ENCODE measurements around the gene FAF1.

FAF1 gene

GRCh38 chr1:50995651-50996050 lies 35.6 kb upstream of the FAF1 start:
- no peak overlapping the region for H2BK120ac ChIP-seq (ENCODE audit: insufficient read depth, low read length, poor library complexity)
- H3K9me3 ChIP-seq (ENCODE audit: insufficient read depth, low read depth, low read length): no peaks in the 10 kb centered on the region
- no peak overlapping the region for H4K12ac ChIP-seq (ENCODE audit: low read depth, low read length)
- H4K91ac ChIP-seq (ENCODE audit: low read depth, low read length): no peak overlapping the region
- no peaks in the 10 kb centered on the region for H3K36me3 ChIP-seq (ENCODE audit: control insufficient read depth in 1 of 2, insufficient read depth in 2 of 2, low read length in 2 of 2)
- H3K4me3 ChIP-seq (ENCODE audit: low read depth, low read length): no peak overlapping the region
- H2BK5ac ChIP-seq (ENCODE audit: low read depth, low read length, poor library complexity): no peak overlapping the region
- no peak overlapping the region for H3K27ac ChIP-seq (ENCODE audit: low read depth, low read length)
- no peak overlapping the region for H3K23ac ChIP-seq (ENCODE audit: low read length)
- H3K4me2 ChIP-seq (ENCODE audit: low read length): no peak overlapping the region
- no peak overlapping the region for H3K14ac ChIP-seq (ENCODE audit: low read length)
- WGBS (ENCODE audit: extremely low coverage, insufficient coverage, insufficient read length): no CpG with 5 or more reads among the region's 1 CpG
- H2AK5ac ChIP-seq (ENCODE audit: low read length): no peak overlapping the region
- no peaks in the 10 kb centered on the region for H3K79me1 ChIP-seq (ENCODE audit: low read length)
- no peak overlapping the region for H4K8ac ChIP-seq (ENCODE audit: low read depth, low read length)
- no peak overlapping the region for H2BK12ac ChIP-seq (ENCODE audit: low read length)
- H2AFZ ChIP-seq (ENCODE audit: insufficient read depth, low read length, poor library complexity): no peak overlapping the region
- DNase-seq: no peak
- no peak overlapping the region for H3K4ac ChIP-seq (ENCODE audit: low read depth, low read length)
- no peak overlapping the region for H3K9ac ChIP-seq (ENCODE audit: low read length)
- no peak overlapping the region for H3K18ac ChIP-seq (ENCODE audit: low read length)
- H3K4me1 ChIP-seq (ENCODE audit: control insufficient read depth in 1 of 2, insufficient read depth in 2 of 2, low read length in 2 of 2): no peaks in the 10 kb centered on the region
- no peaks in the 10 kb centered on the region for H3K79me2 ChIP-seq (ENCODE audit: control insufficient read depth, insufficient read depth, low read length, poor library complexity)
- H3K27me3 ChIP-seq (ENCODE audit: insufficient read depth, low read length): no peaks in the 10 kb centered on the region

- H3K27me3 ChIP-seq (ENCODE audit: insufficient read depth, low read length): no peaks in the 10 kb centered on the region
- no CpG with 5 or more reads among the region's 4 CpGs for WGBS (ENCODE audit: extremely low coverage, insufficient coverage, insufficient read length)
- no peak overlapping the region for H2AK5ac ChIP-seq (ENCODE audit: low read length)
- H3K9ac ChIP-seq (ENCODE audit: low read length): no peak overlapping the region
- no peak overlapping the region for H3K23ac ChIP-seq (ENCODE audit: low read length)
- no peak overlapping the region for H3K27ac ChIP-seq (ENCODE audit: low read depth, low read length)
- no peaks in the 10 kb centered on the region for H3K79me1 ChIP-seq (ENCODE audit: low read length)
- DNase-seq: no peak
- H3K9me3 ChIP-seq (ENCODE audit: insufficient read depth, low read depth, low read length): no peaks in the 10 kb centered on the region
- H2BK120ac ChIP-seq (ENCODE audit: insufficient read depth, low read length, poor library complexity): no peak overlapping the region
- H4K12ac ChIP-seq (ENCODE audit: low read depth, low read length): no peak overlapping the region
- no peak overlapping the region for H3K14ac ChIP-seq (ENCODE audit: low read length)
- H2AFZ ChIP-seq (ENCODE audit: insufficient read depth, low read length, poor library complexity): no peak overlapping the region
- no peak overlapping the region for H3K4me2 ChIP-seq (ENCODE audit: low read length)
- no peak overlapping the region for H2BK5ac ChIP-seq (ENCODE audit: low read depth, low read length, poor library complexity)
- H3K4me3 ChIP-seq (ENCODE audit: low read depth, low read length): no peak overlapping the region
- H3K18ac ChIP-seq (ENCODE audit: low read length): no peak overlapping the region
- no peaks in the 10 kb centered on the region for H3K4me1 ChIP-seq (ENCODE audit: control insufficient read depth in 1 of 2, insufficient read depth in 2 of 2, low read length in 2 of 2)
- H2BK12ac ChIP-seq (ENCODE audit: low read length): no peak overlapping the region
- no peaks in the 10 kb centered on the region for H3K79me2 ChIP-seq (ENCODE audit: control insufficient read depth, insufficient read depth, low read length, poor library complexity)
- no peaks in the 10 kb centered on the region for H3K36me3 ChIP-seq (ENCODE audit: control insufficient read depth in 1 of 2, insufficient read depth in 2 of 2, low read length in 2 of 2)
- no peak overlapping the region for H4K91ac ChIP-seq (ENCODE audit: low read depth, low read length)
- no peak overlapping the region for H4K8ac ChIP-seq (ENCODE audit: low read depth, low read length)
- no peak overlapping the region for H3K4ac ChIP-seq (ENCODE audit: low read depth, low read length)
These were observed 34.9 kb upstream of the FAF1 start for GRCh38 chr1:50994997-50995396.

GRCh38 chr1:50993645-50994044 lies 33.6 kb upstream of the FAF1 start:
- no peak overlapping the region for H3K14ac ChIP-seq (ENCODE audit: low read length)

GRCh38 chr1:50992532-50993318 lies 32.7 kb upstream of the FAF1 start:
- no peak overlapping the region for H3K4ac ChIP-seq (ENCODE audit: low read depth, low read length)
- DNase-seq: no peak
- no peak overlapping the region for H3K9ac ChIP-seq (ENCODE audit: low read length)
- H3K27me3 ChIP-seq (ENCODE audit: insufficient read depth, low read length): no peaks in the 10 kb centered on the region
- H4K12ac ChIP-seq (ENCODE audit: low read depth, low read length): no peak overlapping the region
- no peak overlapping the region for H3K23ac ChIP-seq (ENCODE audit: low read length)
- no peak overlapping the region for H2AFZ ChIP-seq (ENCODE audit: insufficient read depth, low read length, poor library complexity)
- no peak overlapping the region for H2AK5ac ChIP-seq (ENCODE audit: low read length)
- H2BK5ac ChIP-seq (ENCODE audit: low read depth, low read length, poor library complexity): no peak overlapping the region
- no peaks in the 10 kb centered on the region for H3K9me3 ChIP-seq (ENCODE audit: insufficient read depth, low read depth, low read length)
- no peaks in the 10 kb centered on the region for H3K4me1 ChIP-seq (ENCODE audit: control insufficient read depth in 1 of 2, insufficient read depth in 2 of 2, low read length in 2 of 2)
- H4K8ac ChIP-seq (ENCODE audit: low read depth, low read length): no peak overlapping the region
- H3K14ac ChIP-seq (ENCODE audit: low read length): no peak overlapping the region
- no peak overlapping the region for H3K27ac ChIP-seq (ENCODE audit: low read depth, low read length)
- no peaks in the 10 kb centered on the region for H3K79me1 ChIP-seq (ENCODE audit: low read length)
- WGBS (ENCODE audit: extremely low coverage, insufficient coverage, insufficient read length): no CpG with 5 or more reads among the region's 3 CpGs
- H3K4me3 ChIP-seq (ENCODE audit: low read depth, low read length): no peak overlapping the region
- no peak overlapping the region for H4K91ac ChIP-seq (ENCODE audit: low read depth, low read length)
- H2BK12ac ChIP-seq (ENCODE audit: low read length): no peak overlapping the region
- H3K4me2 ChIP-seq (ENCODE audit: low read length): no peak overlapping the region
- no peak overlapping the region for H2BK120ac ChIP-seq (ENCODE audit: insufficient read depth, low read length, poor library complexity)
- H3K18ac ChIP-seq (ENCODE audit: low read length): no peak overlapping the region
- no peaks in the 10 kb centered on the region for H3K36me3 ChIP-seq (ENCODE audit: control insufficient read depth in 1 of 2, insufficient read depth in 2 of 2, low read length in 2 of 2)
- no peaks in the 10 kb centered on the region for H3K79me2 ChIP-seq (ENCODE audit: control insufficient read depth, insufficient read depth, low read length, poor library complexity)

More at GRCh38 chr1:50993645-50994044, 33.6 kb upstream of the FAF1 start:
- no peaks in the 10 kb centered on the region for H3K36me3 ChIP-seq (ENCODE audit: control insufficient read depth in 1 of 2, insufficient read depth in 2 of 2, low read length in 2 of 2)
- WGBS (ENCODE audit: extremely low coverage, insufficient coverage, insufficient read length): no CpG with 5 or more reads among the region's 3 CpGs
- no peak overlapping the region for H3K23ac ChIP-seq (ENCODE audit: low read length)
- H3K27me3 ChIP-seq (ENCODE audit: insufficient read depth, low read length): no peaks in the 10 kb centered on the region
- H4K12ac ChIP-seq (ENCODE audit: low read depth, low read length): no peak overlapping the region
- H3K4ac ChIP-seq (ENCODE audit: low read depth, low read length): no peak overlapping the region
- H3K9me3 ChIP-seq (ENCODE audit: insufficient read depth, low read depth, low read length): no peaks in the 10 kb centered on the region
- H3K79me1 ChIP-seq (ENCODE audit: low read length): no peaks in the 10 kb centered on the region
- no peaks in the 10 kb centered on the region for H3K79me2 ChIP-seq (ENCODE audit: control insufficient read depth, insufficient read depth, low read length, poor library complexity)
- H2AFZ ChIP-seq (ENCODE audit: insufficient read depth, low read length, poor library complexity): no peak overlapping the region
- no peak overlapping the region for H2BK12ac ChIP-seq (ENCODE audit: low read length)
- H4K91ac ChIP-seq (ENCODE audit: low read depth, low read length): no peak overlapping the region
- no peak overlapping the region for H3K4me3 ChIP-seq (ENCODE audit: low read depth, low read length)
- H2BK120ac ChIP-seq (ENCODE audit: insufficient read depth, low read length, poor library complexity): no peak overlapping the region
- H2BK5ac ChIP-seq (ENCODE audit: low read depth, low read length, poor library complexity): no peak overlapping the region
- no peak for DNase-seq
- no peak overlapping the region for H3K27ac ChIP-seq (ENCODE audit: low read depth, low read length)
- no peak overlapping the region for H3K18ac ChIP-seq (ENCODE audit: low read length)
- no peak overlapping the region for H2AK5ac ChIP-seq (ENCODE audit: low read length)
- no peak overlapping the region for H4K8ac ChIP-seq (ENCODE audit: low read depth, low read length)
- no peaks in the 10 kb centered on the region for H3K4me1 ChIP-seq (ENCODE audit: control insufficient read depth in 1 of 2, insufficient read depth in 2 of 2, low read length in 2 of 2)
- no peak overlapping the region for H3K4me2 ChIP-seq (ENCODE audit: low read length)
- no peak overlapping the region for H3K9ac ChIP-seq (ENCODE audit: low read length)
